Omental fat pad (tissue), 4 donors: ENCODE results near the gene PCP2. TPM values are rescaled to one million over a fixed set of nuclear protein-coding genes. Genes with fewer than 3 reads are reported as not detected.

ENCODE experiments used
- ATAC-seq: fragments of 150-250 bp; one replicate; pipeline ENCODE4 v1.9.1; 2016; ENCODE audit warnings: mild to moderate bottlenecking, moderate library complexity; ENCODE audit not compliant: low FRiP score
- DNase-seq: peaks from one replicate; pipeline ENCODE4 v3.0.0-alpha.2; 2019; ENCODE audit warnings: low spot score
- total RNA-seq, 4 donors: library from RNA; depleted of rRNA; stranded (reverse); fragments of >200 nt; gene quantifications; one replicate each; pipeline ENCODE4 v1.1.0, GENCODE V29; 2016
- TF ChIP-seq, protein P1 (sequence below), 3 donors: fragments of 450-650 bp; IDR thresholded peaks; one replicate each; pipeline ENCODE4 v1.5.1; 2016 to 2017; ENCODE audit warnings: antibody characterized with exemption in 3 of 3, mild to moderate bottlenecking in 3 of 3, moderate library complexity in 2 of 3

The PCP2 gene
- total RNA-seq, 4 donors from 2014 or later, result not detected

DNA sequence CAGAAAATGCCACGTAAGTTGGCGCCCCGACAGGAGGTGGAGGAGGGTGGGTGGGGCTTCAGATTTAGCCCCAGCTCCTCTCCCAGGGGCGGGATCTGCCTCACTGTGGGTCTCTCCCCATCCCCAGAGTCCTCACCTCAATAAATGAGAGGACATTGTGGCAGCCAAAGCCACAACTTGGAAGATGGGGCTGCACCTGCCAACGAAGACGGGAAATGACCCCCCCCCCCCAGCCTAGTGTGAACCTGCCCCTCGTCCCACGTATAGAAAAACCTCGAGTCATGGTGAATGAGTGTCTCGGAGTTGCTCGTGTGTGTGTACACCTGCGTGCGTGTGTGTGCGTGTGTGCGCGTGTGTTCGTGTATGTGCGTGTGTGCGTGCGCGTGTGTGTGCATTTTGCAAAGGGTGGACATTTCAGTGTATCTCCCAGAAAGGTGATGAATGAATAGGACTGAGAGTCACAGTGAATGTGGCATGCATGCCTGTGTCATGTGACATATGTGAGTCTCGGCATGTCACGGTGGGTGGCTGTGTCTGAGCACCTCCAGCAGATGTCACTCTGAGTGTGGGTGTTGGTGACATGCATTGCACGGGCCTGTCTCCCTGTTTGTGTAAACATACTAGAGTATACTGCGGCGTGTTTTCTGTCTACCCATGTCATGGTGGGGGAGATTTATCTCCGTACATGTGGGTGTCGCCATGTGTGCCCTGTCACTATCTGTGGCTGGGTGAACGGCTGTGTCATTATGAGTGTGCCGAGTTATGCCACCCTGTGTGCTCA lies 45.6 kb upstream of the PCP2 start:
- no peak for DNase-seq
- TF ChIP-seq, protein P1, sequence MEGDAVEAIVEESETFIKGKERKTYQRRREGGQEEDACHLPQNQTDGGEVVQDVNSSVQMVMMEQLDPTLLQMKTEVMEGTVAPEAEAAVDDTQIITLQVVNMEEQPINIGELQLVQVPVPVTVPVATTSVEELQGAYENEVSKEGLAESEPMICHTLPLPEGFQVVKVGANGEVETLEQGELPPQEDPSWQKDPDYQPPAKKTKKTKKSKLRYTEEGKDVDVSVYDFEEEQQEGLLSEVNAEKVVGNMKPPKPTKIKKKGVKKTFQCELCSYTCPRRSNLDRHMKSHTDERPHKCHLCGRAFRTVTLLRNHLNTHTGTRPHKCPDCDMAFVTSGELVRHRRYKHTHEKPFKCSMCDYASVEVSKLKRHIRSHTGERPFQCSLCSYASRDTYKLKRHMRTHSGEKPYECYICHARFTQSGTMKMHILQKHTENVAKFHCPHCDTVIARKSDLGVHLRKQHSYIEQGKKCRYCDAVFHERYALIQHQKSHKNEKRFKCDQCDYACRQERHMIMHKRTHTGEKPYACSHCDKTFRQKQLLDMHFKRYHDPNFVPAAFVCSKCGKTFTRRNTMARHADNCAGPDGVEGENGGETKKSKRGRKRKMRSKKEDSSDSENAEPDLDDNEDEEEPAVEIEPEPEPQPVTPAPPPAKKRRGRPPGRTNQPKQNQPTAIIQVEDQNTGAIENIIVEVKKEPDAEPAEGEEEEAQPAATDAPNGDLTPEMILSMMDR (IDR thresholded peaks at IDR 0.05), result no peak
- no peak for ATAC-seq

DNA sequence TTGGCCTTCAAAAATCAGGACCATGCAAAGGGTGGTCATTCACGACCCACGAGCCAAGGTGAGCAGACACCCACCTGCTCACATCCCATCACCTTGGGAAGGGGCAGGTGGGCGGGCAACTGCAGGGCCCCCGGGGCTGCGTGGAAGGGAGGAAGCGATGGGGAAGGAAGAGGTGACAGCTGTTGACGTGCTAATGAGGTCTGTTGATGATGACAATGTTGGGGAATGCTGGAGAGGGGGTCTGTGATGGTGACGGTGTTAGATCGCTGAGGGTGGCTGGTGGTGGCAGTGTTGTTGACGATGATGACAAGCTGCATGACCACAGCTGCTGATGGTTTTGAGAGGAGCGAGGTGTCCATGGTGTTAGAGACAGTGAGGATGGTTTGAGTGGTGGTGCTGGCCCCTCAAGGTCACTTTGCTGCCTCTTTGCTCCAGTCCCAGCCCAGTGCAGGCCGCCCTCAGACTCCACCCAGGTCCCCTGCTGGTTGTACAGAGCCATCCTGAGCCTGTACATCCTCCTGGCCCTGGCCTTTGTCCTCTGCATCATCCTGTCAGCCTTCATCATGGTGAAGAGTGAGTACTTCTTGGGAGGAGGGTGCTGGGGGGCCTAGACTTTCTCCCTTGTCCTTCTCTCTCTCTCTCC lies 44.3 kb upstream of the PCP2 start:
- DNase-seq, result no peak
- TF ChIP-seq, protein P1 (IDR thresholded peaks at IDR 0.05), result no peak
- no peak for ATAC-seq

DNA sequence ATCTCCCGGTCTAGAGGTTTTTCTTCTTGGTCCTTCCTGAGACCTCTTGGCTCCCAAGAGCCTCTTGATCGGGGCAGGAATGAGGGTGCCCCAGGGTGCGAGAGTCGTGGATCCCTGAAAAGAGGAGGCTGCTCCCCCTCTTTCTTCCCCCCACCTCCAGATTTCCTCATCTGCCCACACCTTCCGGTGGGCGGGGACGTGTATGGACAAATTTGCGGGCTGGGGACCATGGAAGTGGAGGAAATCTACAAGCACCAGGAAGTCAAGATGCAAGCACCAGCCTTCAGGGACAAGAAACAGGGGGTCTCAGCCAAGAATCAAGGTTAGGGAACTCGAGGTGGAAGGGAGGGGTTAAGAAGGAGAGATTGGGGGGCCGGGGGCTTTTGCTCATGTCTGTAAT lies 43.3 kb upstream of the PCP2 start, which contains the start of gene MCEMP1:
Gene MCEMP1 (plus strand): TSS at position 237 of the 400 bp plus-strand sequence. CDS start 31 bp downstream, at position 268.
- TF ChIP-seq, protein P1 (IDR thresholded peaks at IDR 0.05), result no peak
- ATAC-seq (no peak), DNase-seq (no peak)

DNA sequence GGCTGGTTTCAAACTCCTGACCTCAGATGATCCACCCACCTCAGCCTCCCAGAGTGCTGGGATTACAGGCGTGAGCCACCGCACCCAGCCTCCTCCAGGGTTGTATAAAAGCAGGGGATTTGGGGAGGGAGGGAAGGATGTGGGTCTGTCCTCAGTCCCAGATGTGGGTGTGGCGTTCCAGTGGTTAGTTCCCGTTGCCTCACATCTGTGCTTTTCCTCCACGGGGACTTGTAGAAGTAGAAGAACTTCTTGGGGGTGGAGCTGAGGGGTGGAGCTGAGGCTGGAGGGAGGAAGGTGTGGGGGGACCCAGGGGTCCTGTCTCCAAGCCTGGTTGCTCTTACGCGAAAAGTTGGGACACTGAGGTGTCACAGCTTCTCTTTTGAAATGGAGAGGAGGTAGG lies 42.9 kb upstream of the PCP2 start:
- ATAC-seq, result no peak
- TF ChIP-seq, protein P1 (IDR thresholded peaks at IDR 0.05), result no peak
- no peak for DNase-seq

DNA sequence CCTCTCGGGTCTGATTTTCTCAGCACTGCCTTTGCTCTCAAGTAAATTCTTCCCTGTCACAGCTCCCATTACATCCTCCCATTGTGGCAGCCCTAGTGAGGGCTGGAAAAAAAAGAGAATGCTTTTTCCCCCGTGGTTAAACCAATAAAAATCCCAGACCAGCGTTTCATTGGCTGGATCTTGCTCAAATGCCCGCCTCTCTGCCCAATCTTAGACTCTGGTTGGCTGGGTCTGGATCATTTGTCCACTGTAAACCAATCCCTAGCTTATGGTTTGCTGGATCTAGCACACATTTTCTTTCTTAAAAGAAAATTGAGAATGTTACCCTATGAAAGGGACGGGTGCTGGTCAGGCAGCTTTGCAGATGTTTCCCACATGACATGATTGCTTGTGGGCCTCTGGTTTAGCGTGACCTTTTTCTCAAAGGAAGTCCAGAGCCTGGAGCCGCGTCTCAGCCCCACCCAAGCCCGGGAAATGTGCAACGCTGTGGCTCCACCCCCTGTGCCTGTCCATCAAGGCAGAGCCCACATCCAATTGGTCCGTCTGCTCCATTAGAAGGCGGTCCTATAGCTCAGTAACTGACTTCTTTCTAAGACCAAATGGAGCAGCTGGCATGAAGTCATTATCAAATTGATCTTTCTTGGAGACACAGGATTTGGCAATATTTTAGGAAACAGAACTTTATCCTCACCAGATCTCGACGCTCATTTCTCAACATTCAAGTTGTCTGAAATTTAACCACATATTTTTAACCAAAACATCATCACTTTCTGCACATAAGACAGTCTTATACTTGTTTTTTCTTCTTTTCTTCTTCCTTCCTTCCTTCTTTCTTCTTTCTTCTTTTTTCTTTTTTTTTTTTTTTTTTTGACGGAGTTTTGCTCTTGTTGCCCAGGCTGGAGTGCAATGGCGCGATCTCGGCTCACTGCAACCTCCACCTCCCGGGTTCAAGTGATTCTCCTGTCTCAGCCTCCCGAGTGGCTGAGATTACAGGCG lies 40.8 kb upstream of the PCP2 start:
- TF ChIP-seq, protein P1 (IDR thresholded peaks at IDR 0.05), result no peak
- no peak for DNase-seq
- ATAC-seq, result peak; percentile 62

DNA sequence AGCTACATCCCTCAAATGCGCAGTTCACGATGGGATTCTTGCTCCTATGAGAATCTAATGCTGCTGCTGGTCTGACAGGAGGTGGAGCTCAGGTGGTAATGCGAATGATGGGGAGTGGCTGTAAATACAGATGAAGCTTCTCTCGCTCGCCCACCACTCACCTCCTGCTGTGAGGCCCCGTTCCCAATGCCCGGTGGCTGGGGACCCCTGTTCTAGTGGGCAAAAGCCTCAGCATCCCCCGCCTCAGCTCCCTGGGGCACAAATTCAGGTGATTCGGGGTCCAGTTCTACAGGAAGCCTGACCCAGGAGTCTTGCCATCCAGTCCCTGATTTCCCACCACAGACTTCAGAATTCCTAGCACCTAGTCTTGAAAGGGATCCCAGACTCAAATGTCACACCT lies 39.0 kb upstream of the PCP2 start:
- ATAC-seq (no peak), DNase-seq (no peak)
- TF ChIP-seq, protein P1 (IDR thresholded peaks at IDR 0.05), result no peak
